Endometrium (tissue), 2 donors: ENCODE data around the gene CEMIP2.

Experiments
- FAIRE-seq: peaks from 2 replicates; lab custom pipeline; 2012; peaks lifted over from hg19 to GRCh38; lab: Jason Lieb, UNC
- donor health status: control.
- donor health status: control.

The CEMIP2 gene

DNA sequence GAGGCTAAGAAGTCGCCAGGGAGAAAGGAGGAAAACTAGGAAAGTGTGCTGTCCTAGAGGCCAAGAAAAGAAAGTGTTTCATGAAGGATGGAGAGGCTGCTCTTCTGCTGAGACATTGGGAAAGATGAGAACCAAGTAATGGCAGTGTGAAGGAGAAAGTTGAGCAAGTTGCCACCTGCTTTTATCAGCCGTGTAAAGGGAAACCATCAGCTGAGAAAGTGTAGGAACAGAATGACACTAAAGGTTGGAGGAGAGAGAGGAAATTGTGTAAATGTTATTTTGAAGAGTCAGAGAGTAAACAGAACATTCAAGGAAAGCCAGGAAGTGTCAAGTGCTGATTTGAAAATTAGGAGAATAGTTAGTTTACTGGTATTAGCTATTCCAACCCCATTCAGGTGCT is 125.0 kb downstream of the CEMIP2 start:
- no peak for FAIRE-seq

GRCh38 chr9:71642056-71642455 is 126.3 kb downstream of the CEMIP2 start:
- FAIRE-seq: no peak

DNA sequence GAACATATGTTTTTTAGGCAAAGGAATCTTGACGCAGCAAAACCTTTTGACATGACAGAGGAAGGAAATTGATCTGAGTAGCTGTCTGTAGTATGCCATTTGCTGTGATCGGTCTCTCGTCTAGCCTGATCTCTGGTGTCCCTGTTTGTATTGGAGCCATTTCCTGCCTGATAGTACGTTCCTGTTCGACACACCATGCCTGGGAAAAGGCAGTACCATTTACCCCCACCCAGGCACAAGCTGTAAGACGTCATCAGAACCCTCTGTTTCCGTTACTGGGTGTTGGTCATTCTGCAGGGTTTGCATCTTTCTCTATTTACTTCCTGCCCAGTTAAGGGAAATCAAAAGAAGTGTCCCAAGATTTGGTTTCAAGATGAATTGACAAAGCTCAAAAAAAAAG is 129.7 kb downstream of the CEMIP2 start:
- FAIRE-seq: no peak

GRCh38 chr9:71637926-71638325 is 130.4 kb downstream of the CEMIP2 start:
- no peak for FAIRE-seq

DNA sequence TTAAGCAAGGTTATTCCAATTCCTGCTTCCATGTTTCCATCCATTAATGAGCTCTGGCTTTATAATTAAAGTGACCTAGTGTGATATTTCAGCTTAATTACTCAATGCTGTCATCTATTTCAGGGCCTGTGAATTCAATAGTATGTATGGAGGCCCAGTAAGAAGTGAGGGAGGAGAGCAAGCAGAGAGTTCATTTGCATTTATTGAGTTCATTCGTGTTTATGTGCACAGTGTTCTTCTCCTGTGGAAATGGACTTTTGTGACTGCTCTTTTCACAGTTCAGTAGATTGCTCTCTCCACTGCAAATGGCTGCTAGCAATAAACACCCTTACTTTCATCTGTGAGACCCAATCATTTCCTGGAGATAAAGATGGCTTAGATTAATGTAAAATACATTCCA is 130.9 kb downstream of the CEMIP2 start:
- FAIRE-seq: no peak

DNA sequence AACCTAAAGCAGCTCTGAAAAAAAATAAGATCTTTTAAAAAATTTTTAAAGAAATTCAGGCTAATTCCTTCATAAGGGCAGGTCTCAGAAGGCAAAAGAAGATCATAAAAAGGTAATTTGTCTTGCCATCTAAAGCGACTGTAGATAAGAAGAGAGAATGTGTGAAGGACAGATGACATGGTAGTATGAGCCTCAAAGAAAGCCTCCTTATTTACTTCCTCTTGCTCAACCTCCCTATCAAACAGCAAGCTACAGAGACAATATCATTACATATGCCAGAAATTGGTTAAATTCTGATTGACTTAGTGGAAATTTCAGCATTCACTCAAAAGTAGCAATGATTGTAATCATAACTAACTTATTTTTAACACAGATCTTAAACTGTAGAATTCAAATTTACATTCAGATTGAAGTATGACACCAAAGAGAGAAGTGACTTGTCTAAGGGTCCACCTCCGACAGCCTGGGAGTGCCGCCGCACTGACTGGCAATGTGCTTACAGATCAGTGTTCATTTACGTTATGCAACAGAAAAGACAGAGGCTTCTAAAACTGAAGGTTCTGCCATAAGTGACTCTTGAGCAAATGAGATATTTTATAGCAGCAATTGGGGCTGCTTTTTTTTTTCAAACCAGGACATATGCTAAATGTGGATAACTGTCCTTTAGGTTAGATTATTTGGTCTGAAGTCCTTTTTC is 132.0 kb downstream of the CEMIP2 start:
- FAIRE-seq: no peak

- FAIRE-seq: no peak
These were observed 133.6 kb downstream of the CEMIP2 start for GRCh38 chr9:71634752-71635151.
